Stimulated activated naive CD4-positive, alpha-beta T cell (primary cell): ENCODE data around the gene TMEM63A.

Source experiments
- DNase-seq, 6 experiments: peaks; one replicate each; lab custom pipeline; 2025; lab: John Stamatoyannopoulos, UW

Gene TMEM63A

GRCh38 chr1:225866981-225867380 is 15.2 kb downstream of the TMEM63A start:
- DNase-seq, result no peak

GRCh38 chr1:225866061-225866837 is 15.9 kb downstream of the TMEM63A start:
- DNase-seq, result peak; percentile 42 to 67 (median 60)

- peak in 1 of 6 experiments; percentile 42 for DNase-seq
These were observed 16.7 kb downstream of the TMEM63A start for GRCh38 chr1:225865514-225865913.

GRCh38 chr1:225863167-225863566 is 19.0 kb downstream of the TMEM63A start:
- DNase-seq, result no peak

GRCh38 chr1:225862581-225862950 is 19.6 kb downstream of the TMEM63A start:
- no peak for DNase-seq

GRCh38 chr1:225861834-225862580 is 20.2 kb downstream of the TMEM63A start:
- no peak for DNase-seq

- DNase-seq, result no peak
These were observed 21.2 kb downstream of the TMEM63A start for GRCh38 chr1:225860876-225861441.

- DNase-seq, result no peak
These were observed 22.1 kb downstream of the TMEM63A start for GRCh38 chr1:225860107-225860506.

- no peak for DNase-seq
These were observed 23.0 kb downstream of the TMEM63A start for GRCh38 chr1:225859151-225859550.

- DNase-seq, result no peak
These were observed 24.9 kb downstream of the TMEM63A start for GRCh38 chr1:225857256-225857655.

GRCh38 chr1:225855503-225856300 is 26.5 kb downstream of the TMEM63A start:
- no peak for DNase-seq

GRCh38 chr1:225853441-225853840 is 28.7 kb downstream of the TMEM63A start:
- no peak for DNase-seq

- DNase-seq, result no peak
These were observed 29.6 kb downstream of the TMEM63A start for GRCh38 chr1:225852413-225853124.

GRCh38 chr1:225851805-225852204 is 30.4 kb downstream of the TMEM63A start:
- DNase-seq, result no peak

GRCh38 chr1:225850370-225850769 is 31.8 kb downstream of the TMEM63A start:
- no peak for DNase-seq

GRCh38 chr1:225849925-225850324 is 32.3 kb downstream of the TMEM63A start:
- peak in 2 of 6 experiments; percentile 15 to 22 for DNase-seq

- DNase-seq, result peak in 4 of 6 experiments; percentile 8 to 44 (median 20)
These were observed 33.9 kb downstream of the TMEM63A start for GRCh38 chr1:225848030-225848955.

- DNase-seq, result no peak
These were observed 34.6 kb downstream of the TMEM63A start for GRCh38 chr1:225847610-225848009.

- no peak for DNase-seq
These were observed 35.6 kb downstream of the TMEM63A start for GRCh38 chr1:225846331-225847310.
